ENCODE results near the gene SHB.

The SHB gene

GRCh38 chr9:38020151-38021076 lies 48.6 kb downstream of the SHB start:
- no peak for DNase-seq

GRCh38 chr9:38019731-38020130 lies 49.3 kb downstream of the SHB start:
- no peak for DNase-seq

GRCh38 chr9:38018958-38019602 lies 49.9 kb downstream of the SHB start:
- DNase-seq: no peak

GRCh38 chr9:38018241-38018957 lies 50.6 kb downstream of the SHB start:
- DNase-seq: no peak

- no peak for DNase-seq
These were observed 51.2 kb downstream of the SHB start for GRCh38 chr9:38017885-38018186.

- no peak for DNase-seq
These were observed 51.7 kb downstream of the SHB start for GRCh38 chr9:38017149-38017884.

GRCh38 chr9:38016375-38017135 lies 52.5 kb downstream of the SHB start:
- DNase-seq: no peak

- no peak for DNase-seq
These were observed 53.1 kb downstream of the SHB start for GRCh38 chr9:38015906-38016305.

- DNase-seq: no peak
These were observed 53.8 kb downstream of the SHB start for GRCh38 chr9:38015266-38015665.

GRCh38 chr9:38012767-38013450 lies 56.1 kb downstream of the SHB start:
- DNase-seq: no peak

- no peak for DNase-seq
These were observed 57.0 kb downstream of the SHB start for GRCh38 chr9:38011991-38012390.

- no peak for DNase-seq
These were observed 57.9 kb downstream of the SHB start for GRCh38 chr9:38010918-38011704.

GRCh38 chr9:38009990-38010389 lies 59.0 kb downstream of the SHB start:
- no peak for DNase-seq

GRCh38 chr9:38009035-38009501 lies 60.0 kb downstream of the SHB start:
- DNase-seq: no peak

GRCh38 chr9:38008168-38009034 lies 60.6 kb downstream of the SHB start:
- no peak for DNase-seq

GRCh38 chr9:38007016-38007415 lies 62.0 kb downstream of the SHB start:
- DNase-seq: no peak

GRCh38 chr9:38006163-38006562 lies 62.9 kb downstream of the SHB start:
- no peak for DNase-seq

- no peak for DNase-seq
These were observed 64.0 kb downstream of the SHB start for GRCh38 chr9:38004809-38005560.
